Measurements from ENCODE around the gene SCYGR1. TPM values are rescaled to one million over a fixed set of nuclear protein-coding genes. Genes with fewer than 3 reads are reported as not detected.
A peak's percentile ranks its signal among the peaks of the same experiment; 100 is the strongest.

SCYGR1 gene
- total and polyA plus RNA-seq, 3 donors from 2014 or later = not detected

GRCh38 chr2:227410191-227410590 is 22.4 kb upstream of the SCYGR1 start:
- Histone ChIP-seq H3K27ac (no peak overlapping the region), H3K9me3 (no peaks in the 10 kb centered on the region), H3K4me3 (no peak overlapping the region), H3K27me3 (no peaks in the 10 kb centered on the region), H3K36me3 (ENCODE audit: low read depth, missing control alignments) (no peaks in the 10 kb centered on the region), H3K4me1 (peaks cover 8% of the 10 kb centered on the region)
- TF ChIP-seq POLR2A (IDR thresholded peaks at IDR 0.05) (no peak), CTCF (IDR thresholded peaks at IDR 0.05) (no peak)
- 75 to 90% methylated on average over 3 of the region's 3 CpGs for WGBS, 2 donors
- DNase-seq = no peak
- intact Hi-C loops (cut with DNase I; ENCODE audit: low total_unique reads) = no loop called here

DNA sequence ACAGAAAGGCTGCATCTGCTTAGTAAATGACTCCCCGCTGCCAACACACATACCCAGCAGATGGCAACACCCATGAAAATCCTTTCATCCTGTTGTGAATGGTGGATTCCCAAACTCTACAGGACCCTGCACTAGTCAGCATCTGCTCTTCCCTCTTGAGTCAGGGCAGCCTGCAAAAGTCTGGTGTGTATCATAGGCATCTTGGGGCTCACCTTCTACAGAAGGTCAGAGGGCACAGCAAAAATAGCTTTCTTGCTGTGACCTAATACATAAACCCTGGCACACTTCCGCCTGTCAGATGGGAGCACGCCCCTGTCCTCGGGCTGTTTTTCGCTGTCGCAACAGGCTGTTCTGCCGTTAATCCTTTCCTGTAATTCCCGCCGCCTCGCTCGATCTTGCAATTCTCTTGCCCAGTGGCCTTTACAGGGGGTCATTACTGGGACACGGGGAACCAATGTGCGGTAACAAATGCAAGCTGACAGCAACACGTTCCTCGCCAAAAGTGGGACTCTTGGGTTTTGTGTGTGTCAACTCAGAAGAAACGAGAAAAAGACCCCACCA is 19.9 kb upstream of the SCYGR1 start:
- Histone ChIP-seq H3K9me3 (no peaks in the 10 kb centered on the region), H3K4me3 (no peak overlapping the region), H3K4me1 (peaks cover 8% of the 10 kb centered on the region), H3K27ac (peak overlapping the region in 1 of 2 donors; percentile 37), H3K27me3 (no peaks in the 10 kb centered on the region), H3K36me3 (ENCODE audit: low read depth, missing control alignments) (no peaks in the 10 kb centered on the region)
- TF ChIP-seq CTCF (IDR thresholded peaks at IDR 0.05) (no peak), POLR2A (IDR thresholded peaks at IDR 0.05) (no peak)
- intact Hi-C loops (cut with DNase I; ENCODE audit: low total_unique reads) = no loop called here
- 79 to 89% methylated on average over 16 of the region's 16 CpGs for WGBS, 2 donors
- no peak for DNase-seq

- Histone ChIP-seq H3K36me3 (ENCODE audit: low read depth, missing control alignments) (no peaks in the 10 kb centered on the region), H3K4me1 (peaks cover 8% of the 10 kb centered on the region), H3K9me3 (no peaks in the 10 kb centered on the region), H3K4me3 (no peak overlapping the region), H3K27ac (peak overlapping the region; percentile 37 to 61), H3K27me3 (no peaks in the 10 kb centered on the region)
- peak; percentile 85 for DNase-seq
- no peak for TF ChIP-seq POLR2A (IDR thresholded peaks at IDR 0.05)
- peak; percentile 47 to 62 (median 53) for TF ChIP-seq CTCF (IDR thresholded peaks at IDR 0.05)
- intact Hi-C loops (cut with DNase I; ENCODE audit: low total_unique reads) = no loop called here
- WGBS, 2 donors = 8 to 17% methylated on average over 7 of the region's 7 CpGs
These were observed 18.7 kb upstream of the SCYGR1 start for GRCh38 chr2:227406177-227407031.

- Histone ChIP-seq H3K4me3 (no peak overlapping the region), H3K27me3 (no peaks in the 10 kb centered on the region), H3K27ac (no peak overlapping the region), H3K9me3 (no peaks in the 10 kb centered on the region), H3K4me1 (peaks cover 8% of the 10 kb centered on the region), H3K36me3 (ENCODE audit: low read depth, missing control alignments) (no peaks in the 10 kb centered on the region)
- no peak for DNase-seq
- intact Hi-C loops (cut with DNase I; ENCODE audit: low total_unique reads) = no loop called here
- TF ChIP-seq CTCF (IDR thresholded peaks at IDR 0.05) = no peak
- TF ChIP-seq POLR2A (IDR thresholded peaks at IDR 0.05) = no peak
- 76 to 90% methylated on average over 4 of the region's 4 CpGs for WGBS, 2 donors
These were observed 17.0 kb upstream of the SCYGR1 start for GRCh38 chr2:227404585-227405271.

All from testis (tissue), 3 donors.